ENCODE data around the gene C1orf52. TPM values are rescaled to one million over a fixed set of nuclear protein-coding genes. Genes with fewer than 3 reads are reported as not detected.

The C1orf52 gene
- polyA plus RNA-seq, 3 donors: 18.5 to 29.1 (median 19.7) TPM

- Histone ChIP-seq H3K79me2 (ENCODE audit: insufficient read depth, low read length) (no peaks in the 10 kb centered on the region), H3K4me1 (ENCODE audit: control insufficient read depth in 1 of 2, insufficient read depth in 2 of 2, low read length in 2 of 2) (peaks cover 6% of the 10 kb centered on the region in 2 donors), H3K4me3 (replicated peaks in 1 of 3; ENCODE audit: low read depth in 2 of 3, low read length in 3 of 3) (no peak overlapping the region), H3K36me3 (replicated peaks in 1 of 2; ENCODE audit: control insufficient read depth in 1 of 2, insufficient read depth in 2 of 2, low read length in 2 of 2) (no peaks in the 10 kb centered on the region), H4K20me1 (ENCODE audit: insufficient read depth, low read length) (no peaks in the 10 kb centered on the region), H3K9me3 (replicated peaks in 1 of 2; ENCODE audit: control insufficient read depth in 1 of 2, insufficient read depth in 1 of 2, low read length in 2 of 2) (no peaks in the 10 kb centered on the region), H3K4me2 (replicated peaks; ENCODE audit: extremely low read depth, low read length, poor library complexity, severe bottlenecking) (no peak overlapping the region), H2AFZ (ENCODE audit: insufficient read depth, low read depth, low read length, poor library complexity, severe bottlenecking) (no peak overlapping the region), H3K27me3 (ENCODE audit: control insufficient read depth in 2 of 2, insufficient read depth in 2 of 2, low read length in 2 of 2) (no peaks in the 10 kb centered on the region), H3K9ac (ENCODE audit: insufficient read depth, low read length, poor library complexity, severe bottlenecking) (no peak overlapping the region), H3K27ac (ENCODE audit: low read depth in 1 of 2, low read length in 2 of 2) (no peak overlapping the region)
- TF ChIP-seq, protein P1, sequence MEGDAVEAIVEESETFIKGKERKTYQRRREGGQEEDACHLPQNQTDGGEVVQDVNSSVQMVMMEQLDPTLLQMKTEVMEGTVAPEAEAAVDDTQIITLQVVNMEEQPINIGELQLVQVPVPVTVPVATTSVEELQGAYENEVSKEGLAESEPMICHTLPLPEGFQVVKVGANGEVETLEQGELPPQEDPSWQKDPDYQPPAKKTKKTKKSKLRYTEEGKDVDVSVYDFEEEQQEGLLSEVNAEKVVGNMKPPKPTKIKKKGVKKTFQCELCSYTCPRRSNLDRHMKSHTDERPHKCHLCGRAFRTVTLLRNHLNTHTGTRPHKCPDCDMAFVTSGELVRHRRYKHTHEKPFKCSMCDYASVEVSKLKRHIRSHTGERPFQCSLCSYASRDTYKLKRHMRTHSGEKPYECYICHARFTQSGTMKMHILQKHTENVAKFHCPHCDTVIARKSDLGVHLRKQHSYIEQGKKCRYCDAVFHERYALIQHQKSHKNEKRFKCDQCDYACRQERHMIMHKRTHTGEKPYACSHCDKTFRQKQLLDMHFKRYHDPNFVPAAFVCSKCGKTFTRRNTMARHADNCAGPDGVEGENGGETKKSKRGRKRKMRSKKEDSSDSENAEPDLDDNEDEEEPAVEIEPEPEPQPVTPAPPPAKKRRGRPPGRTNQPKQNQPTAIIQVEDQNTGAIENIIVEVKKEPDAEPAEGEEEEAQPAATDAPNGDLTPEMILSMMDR (IDR thresholded peaks at IDR 0.05): no peak
- DNase-seq: no peak
- Mint-ChIP-seq H3K36me3 (no peaks in the 10 kb centered on the region), H3K27ac (peak overlapping the region in 1 of 7 donors; percentile 66), H3K9me3 (peaks cover 0 to 2% (median 0%) of the 10 kb centered on the region in 7 donors), H3K4me1 (peaks cover 7% of the 10 kb centered on the region), H3K4me3 (no peak overlapping the region), H3K27me3 (ENCODE audit: low read depth in 3 of 3) (peaks cover 6 to 14% (median 7%) of the 10 kb centered on the region in 3 donors)
- intact Hi-C loops (cut with micrococcal nuclease): loop anchor here in 1 of 2 donors (10.0 kb wide), 1 partner anchor 599 kb away; no protein-coding TSS in a partner anchor
- WGBS (ENCODE audit: insufficient coverage): 100% methylated on average over 2 of the region's 2 CpGs
Observed at GRCh38 chr1:85284202-85284601, 24.7 kb upstream of the C1orf52 start.

GRCh38 chr1:85283475-85284199 is 24.2 kb upstream of the C1orf52 start:
- no peaks in the 10 kb centered on the region for H3K36me3 Mint-ChIP-seq
- Histone ChIP-seq H3K9ac (ENCODE audit: insufficient read depth, low read length, poor library complexity, severe bottlenecking) (no peak overlapping the region), H3K27me3 (ENCODE audit: control insufficient read depth in 2 of 2, insufficient read depth in 2 of 2, low read length in 2 of 2) (no peaks in the 10 kb centered on the region), H3K27ac (ENCODE audit: low read depth in 1 of 2, low read length in 2 of 2) (no peak overlapping the region), H3K4me2 (replicated peaks; ENCODE audit: extremely low read depth, low read length, poor library complexity, severe bottlenecking) (no peak overlapping the region), H3K4me1 (ENCODE audit: control insufficient read depth in 1 of 2, insufficient read depth in 2 of 2, low read length in 2 of 2) (peaks cover 11 to 12% of the 10 kb centered on the region in 2 donors), H3K4me3 (replicated peaks in 1 of 3; ENCODE audit: low read depth in 2 of 3, low read length in 3 of 3) (no peak overlapping the region), H3K9me3 (replicated peaks in 1 of 2; ENCODE audit: control insufficient read depth in 1 of 2, insufficient read depth in 1 of 2, low read length in 2 of 2) (no peaks in the 10 kb centered on the region), H3K36me3 (replicated peaks in 1 of 2; ENCODE audit: control insufficient read depth in 1 of 2, insufficient read depth in 2 of 2, low read length in 2 of 2) (no peaks in the 10 kb centered on the region), H2AFZ (ENCODE audit: insufficient read depth, low read depth, low read length, poor library complexity, severe bottlenecking) (no peak overlapping the region), H3K79me2 (ENCODE audit: insufficient read depth, low read length) (no peaks in the 10 kb centered on the region), H4K20me1 (ENCODE audit: insufficient read depth, low read length) (no peaks in the 10 kb centered on the region)
- H3K27ac Mint-ChIP-seq: no peak overlapping the region
- intact Hi-C loops (cut with micrococcal nuclease): loop anchor here in 1 of 2 donors (10.0 kb wide), 1 partner anchor 599 kb away; no protein-coding TSS in a partner anchor
- WGBS (ENCODE audit: insufficient coverage): 91% methylated on average over 11 of the region's 11 CpGs
- DNase-seq: no peak
- TF ChIP-seq, protein P1 (IDR thresholded peaks at IDR 0.05): no peak
- no peak overlapping the region for H3K4me3 Mint-ChIP-seq
- H3K9me3 Mint-ChIP-seq: peaks cover 0 to 3% (median 0%) of the 10 kb centered on the region in 7 donors
- peaks cover 5 to 14% (median 7%) of the 10 kb centered on the region in 3 donors for H3K27me3 Mint-ChIP-seq (ENCODE audit: low read depth in 3 of 3)
- peaks cover 12% of the 10 kb centered on the region for H3K4me1 Mint-ChIP-seq

Data from CD14-positive monocyte (primary cell).